GM18951 (cell line): Measurements from ENCODE around the gene RAB4B.
"Not testable (repeated sequence)": the region's sequence is repeated elsewhere in the genome, so short reads cannot be mapped to it uniquely, and the experiment has no call there.

ENCODE experiments used
- POLR2A ChIP-seq: IDR thresholded peaks from 4 replicates; pipeline ENCODE4 v1.6.1; 2011; ENCODE audit warnings: mild to moderate bottlenecking; ENCODE audit not compliant: insufficient read length, insufficient read depth; ENCODE audit errors: extremely low read depth
- in situ Hi-C: fragments of 300-500 bp; cut with MboI; formaldehyde crosslinking; loops from one replicate; pipeline ENCODE4 v1.12.0; 2022; ENCODE audit warnings: low sequenced_read_pairs, mixed read lengths, inconsistent platforms; ENCODE audit not compliant: unreplicated experiment

Gene RAB4B

DNA sequence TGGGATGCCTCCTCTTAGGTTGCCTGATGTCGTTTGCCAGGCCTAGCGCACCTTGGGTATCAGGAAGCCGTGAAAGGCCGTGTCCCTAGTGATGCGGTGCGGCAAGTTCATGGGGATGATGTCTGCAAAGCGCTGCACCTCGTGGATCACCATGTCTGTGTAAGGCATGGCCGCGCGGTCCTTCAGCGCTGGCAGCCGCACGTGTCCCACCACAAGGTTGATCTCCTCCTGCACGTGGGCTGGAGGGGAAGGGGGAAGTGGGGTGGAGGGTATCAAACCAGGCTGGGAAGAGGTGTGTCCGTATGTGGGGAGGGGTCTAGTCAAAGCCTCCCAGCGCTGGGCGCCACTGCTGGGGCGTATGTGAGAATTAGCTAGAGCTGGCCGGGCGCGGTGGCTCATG, 44.1 kb downstream of the RAB4B start:
- in situ Hi-C loops, result loop anchor here (10.0 kb wide), 1 partner anchor 167 kb away; no protein-coding TSS in a partner anchor
- TF ChIP-seq POLR2A, result no peak

DNA sequence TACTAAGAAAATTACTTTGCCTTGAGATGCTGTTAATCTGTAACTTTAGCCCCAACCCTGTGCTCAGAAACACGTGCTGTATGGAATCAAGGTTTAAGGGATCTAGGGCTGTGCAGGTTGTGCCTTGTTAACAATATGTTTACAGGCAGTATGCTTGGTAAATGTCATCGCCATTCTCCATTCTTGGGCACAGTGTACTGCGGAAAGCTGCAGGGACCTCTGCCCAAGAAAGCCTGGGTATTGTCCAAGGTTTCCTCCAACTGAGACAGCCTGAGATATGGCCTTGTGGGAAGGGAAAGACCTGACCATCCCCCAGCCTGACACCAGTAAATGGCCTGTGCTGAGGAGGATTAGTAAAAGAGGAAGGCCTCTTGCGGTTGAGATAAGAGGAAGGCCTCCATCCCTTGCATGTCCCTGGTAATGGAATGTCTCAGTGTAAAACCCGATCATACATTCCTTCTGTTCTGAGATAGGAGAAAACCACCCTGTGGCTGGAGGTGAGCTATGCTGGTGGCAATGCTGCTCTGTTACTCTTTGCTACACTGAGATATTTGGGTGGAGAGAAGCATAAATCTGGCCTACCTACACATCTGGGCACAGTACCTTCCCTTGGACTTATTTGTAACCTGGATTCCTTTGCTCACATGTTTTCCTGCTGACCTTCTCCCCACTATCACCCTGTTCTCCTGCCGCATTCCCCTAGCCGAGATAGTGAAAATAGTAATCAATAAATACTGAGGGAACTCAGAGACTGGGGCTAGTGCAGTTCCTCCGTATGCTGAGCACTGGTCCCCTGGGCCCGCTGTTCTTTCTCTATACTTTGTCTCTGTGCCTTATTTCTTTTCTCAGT, 44.9 kb downstream of the RAB4B start:
- in situ Hi-C loops, result loop anchor here (10.0 kb wide), 1 partner anchor 168 kb away; no protein-coding TSS in a partner anchor

DNA sequence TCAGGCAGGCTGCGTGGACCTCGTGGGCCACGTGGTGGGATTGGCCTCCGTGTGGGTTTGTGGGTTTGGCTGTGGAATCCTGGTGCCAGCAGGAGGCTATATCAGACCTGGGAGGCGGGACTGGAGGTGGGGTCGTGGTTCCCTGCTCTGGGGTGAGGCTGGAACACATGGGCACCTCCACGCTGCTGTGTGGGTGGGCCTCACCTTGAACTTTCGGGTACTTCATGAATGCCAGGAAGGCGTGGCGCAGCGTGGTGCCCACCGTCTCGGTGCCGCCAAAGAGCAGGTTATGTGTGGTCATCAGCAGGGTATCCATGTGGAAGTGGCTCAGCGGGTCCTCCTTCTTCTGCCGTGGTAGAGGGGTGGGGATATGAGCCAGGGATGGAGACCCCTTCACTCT, 46.9 kb downstream of the RAB4B start:
- in situ Hi-C loops, result loop anchor here (10.0 kb wide), 1 partner anchor 170 kb away; no protein-coding TSS in a partner anchor

DNA sequence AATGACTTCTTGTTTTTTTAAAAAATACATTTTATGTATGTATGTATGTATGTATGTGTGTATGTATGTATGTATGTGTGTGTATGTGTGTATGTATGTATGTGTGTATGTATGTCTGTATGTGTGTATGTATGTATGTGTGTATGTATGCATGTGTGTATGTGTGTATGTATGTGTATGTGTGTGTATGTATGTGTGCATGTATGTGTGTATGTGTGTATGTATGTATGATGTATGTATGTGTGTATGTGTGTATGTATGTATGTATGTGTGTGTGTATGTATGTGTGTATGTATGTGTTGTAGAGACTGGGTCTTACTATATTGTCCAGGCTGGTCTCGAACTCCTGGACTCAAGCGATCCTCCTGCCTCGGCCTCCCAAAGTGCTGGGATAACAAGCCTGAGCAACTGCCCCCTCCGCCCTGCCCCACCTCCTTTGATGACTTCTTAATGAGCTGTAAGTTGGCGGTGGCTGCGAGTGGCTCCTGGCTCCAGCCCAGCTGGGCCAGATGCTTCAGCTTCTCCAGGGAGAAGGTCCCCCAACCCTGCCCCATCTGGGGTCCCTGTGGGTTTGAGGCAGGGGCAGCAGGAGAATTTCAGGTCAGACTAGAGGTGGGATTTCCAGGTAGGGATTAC, 47.5 kb downstream of the RAB4B start:
- in situ Hi-C loops, result loop anchor here (10.0 kb wide), 1 partner anchor 171 kb away; no protein-coding TSS in a partner anchor

DNA sequence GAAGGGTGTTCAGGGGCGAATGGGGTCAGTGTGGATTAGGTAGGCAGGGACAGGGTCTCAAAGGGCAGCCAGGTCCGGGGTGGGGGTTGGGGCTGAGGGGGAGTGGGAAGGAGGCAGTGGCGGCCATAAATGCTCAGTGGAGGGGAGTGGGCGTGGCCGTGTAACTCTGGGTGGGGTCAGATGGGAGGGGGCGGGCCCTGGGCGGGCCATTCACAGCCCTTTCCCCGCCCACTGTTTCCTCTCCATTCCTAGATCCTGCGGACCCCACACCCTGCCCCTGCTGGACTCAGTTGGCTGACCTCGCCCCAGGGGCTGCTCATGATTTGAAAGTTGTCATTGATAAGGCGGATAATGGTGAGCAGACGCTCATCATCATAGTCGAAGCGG, 48.3 kb downstream of the RAB4B start:
- in situ Hi-C loops, result loop anchor here (10.0 kb wide), 1 partner anchor 172 kb away; no protein-coding TSS in a partner anchor

DNA sequence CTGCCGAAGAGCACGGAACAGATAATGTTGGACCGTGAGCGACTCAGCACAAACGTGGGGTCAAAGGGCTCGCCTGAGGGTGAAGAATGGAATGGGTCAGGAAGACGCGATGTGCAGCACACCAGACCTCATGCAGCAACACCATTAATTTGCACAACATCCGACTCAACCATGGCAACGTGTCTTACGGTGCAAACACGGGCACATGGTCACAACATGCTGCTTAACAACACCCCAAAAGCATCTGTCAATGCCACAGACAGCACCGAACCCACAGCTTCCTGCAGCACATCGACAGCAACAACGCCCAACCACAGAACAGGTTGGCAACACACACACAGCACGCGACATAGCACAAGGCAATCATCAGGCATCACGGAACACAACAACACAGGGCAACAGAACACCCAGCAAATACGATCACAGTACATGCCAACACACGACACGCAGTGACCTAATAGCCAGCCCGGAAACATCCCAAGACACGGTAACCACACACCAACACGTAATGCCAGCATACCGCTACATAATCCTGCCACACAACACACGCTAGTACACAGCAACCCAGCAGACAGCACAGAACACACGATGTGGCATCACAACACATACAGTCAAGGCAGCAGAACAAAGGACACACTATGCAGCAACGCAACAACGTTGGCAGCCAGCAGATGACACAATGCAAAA, 48.8 kb downstream of the RAB4B start:
- in situ Hi-C loops, result loop anchor here (10.0 kb wide), 1 partner anchor 172 kb away; no protein-coding TSS in a partner anchor

DNA sequence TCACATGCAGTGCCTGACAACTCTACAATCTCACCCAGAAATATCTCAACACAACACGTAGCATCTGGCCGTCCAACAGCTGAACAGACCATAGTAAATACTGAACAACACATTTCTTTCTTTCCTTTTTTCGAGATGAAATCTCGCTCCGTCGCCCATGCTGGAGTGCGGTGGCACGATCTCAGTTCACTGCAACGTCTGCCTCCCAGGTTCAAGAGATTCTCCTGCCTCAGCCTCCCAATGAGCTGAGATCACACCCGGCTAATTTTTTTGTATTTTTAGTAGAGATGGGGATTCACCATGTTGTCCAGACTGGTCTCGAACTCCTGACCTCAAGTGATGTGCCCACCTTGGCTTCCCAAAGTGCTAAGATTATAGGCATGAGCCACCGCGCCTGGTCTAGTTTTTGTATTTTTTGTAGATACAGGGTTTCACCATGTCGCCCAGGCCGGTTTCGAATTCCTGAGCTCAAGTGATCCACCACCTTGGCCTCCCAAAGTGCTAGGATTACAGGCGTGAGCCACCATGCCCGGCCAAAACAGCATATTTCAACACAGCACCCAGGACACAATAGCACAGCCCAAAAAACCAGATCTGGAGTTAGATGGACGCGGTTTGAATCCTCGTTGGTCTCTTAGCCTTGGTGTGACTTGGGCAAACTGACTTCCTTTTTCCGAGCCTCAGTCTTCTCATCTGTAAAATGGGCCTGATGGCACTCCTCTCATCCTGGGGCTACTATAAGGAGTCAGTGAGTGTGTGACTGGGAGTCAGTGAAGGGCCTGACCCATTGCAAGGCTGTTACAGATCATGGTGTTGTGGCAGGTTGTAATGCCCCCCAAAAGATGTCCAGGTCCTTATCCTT, 49.6 kb downstream of the RAB4B start:
- in situ Hi-C loops, result loop anchor here (10.0 kb wide), 1 partner anchor 173 kb away; no protein-coding TSS in a partner anchor
- no peak for TF ChIP-seq POLR2A

DNA sequence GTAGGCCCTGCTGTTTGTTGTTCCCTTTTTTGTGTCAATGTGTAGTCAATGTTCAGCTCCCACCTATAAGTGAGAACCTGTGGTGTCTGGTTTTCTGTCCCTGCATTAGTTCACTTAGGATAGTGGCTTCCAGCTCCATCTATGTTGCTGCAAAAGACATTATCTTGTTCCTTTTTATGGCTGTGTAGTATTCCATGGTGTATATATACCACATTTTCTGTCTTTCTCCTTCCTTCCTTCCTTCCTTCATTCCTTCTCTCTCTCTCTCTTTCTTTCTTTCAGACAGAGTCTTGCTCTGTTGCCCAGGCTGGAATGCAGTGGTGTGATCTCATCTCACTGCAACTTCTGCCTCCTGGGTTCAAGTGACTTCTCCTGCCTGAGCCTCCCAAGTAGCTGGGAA, 51.2 kb downstream of the RAB4B start:
- TF ChIP-seq POLR2A, result no peak
- in situ Hi-C loops, result loop anchor here (10.0 kb wide), 1 partner anchor 174 kb away; no protein-coding TSS in a partner anchor

DNA sequence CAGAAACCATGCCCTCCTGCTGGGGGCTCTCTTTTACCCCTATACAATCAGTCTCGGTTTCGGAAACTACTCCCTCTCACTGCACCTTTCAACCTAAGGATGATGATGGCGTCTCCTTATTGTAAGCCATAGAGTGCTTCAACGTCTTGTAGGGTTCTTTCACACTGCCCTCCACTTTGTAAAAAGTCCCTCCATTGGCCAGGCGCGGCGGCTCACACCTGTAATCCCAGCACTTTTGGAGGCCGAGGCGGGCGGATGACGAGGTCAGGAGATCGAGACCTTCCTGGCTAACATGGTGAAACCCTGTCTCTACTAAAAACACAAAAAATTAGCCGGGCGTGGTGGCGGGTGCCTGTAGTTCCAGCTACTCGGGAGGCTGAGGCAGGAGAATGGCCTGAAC, 52.7 kb downstream of the RAB4B start:
- in situ Hi-C loops, result not testable (repeated sequence)

DNA sequence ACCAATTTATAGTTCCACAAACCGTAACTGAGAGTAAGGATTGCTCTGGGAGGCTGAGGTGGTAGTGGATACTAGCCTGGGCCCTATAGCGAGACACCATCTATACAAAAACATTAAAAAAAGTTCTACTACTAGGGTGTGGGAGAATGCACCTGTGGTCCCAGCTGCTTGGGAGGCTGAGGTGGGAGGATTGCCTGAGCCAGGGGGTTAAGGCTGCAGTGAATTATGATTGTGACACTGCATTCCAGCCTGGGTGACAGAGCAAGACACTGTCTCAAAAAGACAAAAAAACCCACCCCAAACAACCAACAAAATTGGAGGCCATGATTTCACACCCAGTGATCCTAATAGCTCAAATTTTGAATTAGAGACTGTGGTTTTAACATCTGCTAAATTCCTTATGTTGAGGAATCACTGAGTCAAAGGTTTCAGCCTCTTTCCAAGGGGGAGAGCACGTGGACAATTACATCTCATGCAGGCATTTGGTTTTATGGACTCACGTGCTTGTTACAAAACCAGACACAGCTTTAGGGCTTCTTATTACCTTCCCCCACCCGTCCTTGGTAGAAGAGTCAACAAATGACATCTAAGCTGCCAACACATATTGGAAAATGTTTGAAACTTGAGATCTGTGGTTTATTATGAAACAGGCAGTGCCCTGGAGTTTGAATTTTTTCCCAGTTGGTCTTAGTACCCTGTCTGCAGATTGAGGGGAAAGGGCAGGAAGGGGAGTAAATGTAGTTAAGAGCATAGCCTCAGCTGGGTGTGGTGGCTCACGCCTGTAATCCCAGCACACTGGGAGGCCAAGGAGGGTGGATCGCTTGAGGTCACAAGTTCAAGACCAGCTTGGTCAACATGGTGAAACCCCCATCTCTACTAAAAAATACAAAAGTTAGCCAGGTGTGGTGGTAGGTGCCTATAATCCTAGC, 53.7 kb downstream of the RAB4B start:
- in situ Hi-C loops, result no loop called here
- no peak for TF ChIP-seq POLR2A

DNA sequence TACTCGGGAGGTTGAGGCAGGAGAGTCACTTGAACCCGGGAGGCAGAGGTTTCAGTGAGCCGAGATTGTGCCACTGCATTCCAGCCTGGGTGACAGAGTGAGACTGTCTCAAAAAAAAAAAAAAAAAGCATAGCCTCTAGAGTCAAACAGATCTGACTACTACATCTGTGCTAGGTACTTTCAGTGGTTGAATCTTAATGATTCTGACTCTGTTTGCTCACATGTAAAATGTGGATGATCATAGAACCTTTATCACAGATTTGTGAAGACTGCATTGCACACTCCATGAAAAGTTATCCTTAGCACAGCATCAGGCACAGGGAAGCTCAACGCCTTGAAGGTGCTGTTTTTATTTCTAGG, 54.4 kb downstream of the RAB4B start:
- in situ Hi-C loops, result not testable (repeated sequence)

DNA sequence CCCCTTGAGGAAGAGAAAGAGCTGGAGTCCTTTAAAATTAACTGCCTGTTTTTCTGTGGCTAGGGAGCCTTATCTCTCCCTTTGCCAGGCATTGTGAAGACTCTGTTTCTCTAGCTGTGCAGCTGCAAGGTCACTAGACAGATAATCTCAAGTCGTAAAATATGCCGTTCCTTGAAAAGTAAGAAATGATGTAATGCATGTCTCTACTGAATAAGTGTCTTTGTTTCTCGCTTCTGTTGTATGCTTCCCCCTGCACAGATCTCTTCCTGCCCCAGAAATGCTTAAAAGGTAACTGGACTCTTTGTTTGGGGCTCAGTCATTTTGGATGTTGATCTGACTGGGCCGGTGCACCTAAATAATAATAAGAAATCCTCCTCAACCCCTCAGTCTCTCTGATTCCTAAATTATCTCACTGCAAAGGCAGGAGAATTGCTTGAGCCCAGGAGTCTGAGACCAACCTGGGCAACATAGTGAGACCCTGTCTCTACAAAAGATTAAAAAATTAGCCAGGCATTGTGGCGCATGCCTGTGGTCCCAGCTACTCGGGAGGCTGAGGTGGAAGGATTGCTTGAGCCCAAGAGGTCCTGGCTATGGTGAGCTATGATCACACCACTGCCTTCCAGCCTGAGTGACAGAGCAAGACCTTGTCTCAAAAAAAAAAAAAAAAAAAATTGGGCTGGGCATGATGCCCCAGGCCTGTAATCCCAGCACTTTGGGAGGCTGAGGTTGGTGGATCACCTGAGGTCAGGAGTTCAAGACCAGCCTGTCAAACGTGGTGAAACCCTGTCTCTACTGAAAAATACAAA, 55.9 kb downstream of the RAB4B start:
- in situ Hi-C loops, result not testable (repeated sequence)
